Occipital lobe (tissue), 2 donors: ENCODE results near the gene CACNA1A. TPM values are rescaled to one million over a fixed set of nuclear protein-coding genes. Genes with fewer than 3 reads are reported as not detected.

Experiments
- DNase-seq: peaks from one replicate; lab custom pipeline; 2025; lab: John Stamatoyannopoulos, UW
- total RNA-seq: library from RNA; depleted of rRNA; stranded (reverse); fragments of >200 nt; gene quantifications from one replicate; pipeline ENCODE4 v1.2.3, GENCODE V29; 2014

The CACNA1A gene
- total RNA-seq, 1 donor from 2014 or later = 31.4 TPM

- no peak for DNase-seq
These were observed 12.6 kb downstream of the CACNA1A start for GRCh38 chr19:13493516-13494310.

DNA sequence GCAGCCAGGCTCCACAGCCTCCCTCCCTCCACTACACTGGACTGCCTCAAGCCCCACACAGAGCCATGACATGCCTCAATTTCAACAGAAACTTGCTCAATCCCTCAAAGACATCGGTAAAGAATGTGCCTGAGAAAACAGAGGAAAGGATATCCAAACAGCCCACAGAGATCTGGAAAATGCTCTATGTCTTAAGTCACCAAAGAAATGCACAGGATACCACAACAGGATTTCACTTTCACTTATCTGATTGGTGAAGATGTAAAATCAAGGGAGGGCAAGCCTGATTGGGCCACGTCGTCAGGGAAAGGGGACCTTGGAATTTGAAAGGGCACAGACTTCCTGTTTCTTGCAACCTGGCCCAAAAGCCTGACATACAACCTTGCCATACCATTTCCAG is 14.2 kb downstream of the CACNA1A start:
- no peak for DNase-seq

DNA sequence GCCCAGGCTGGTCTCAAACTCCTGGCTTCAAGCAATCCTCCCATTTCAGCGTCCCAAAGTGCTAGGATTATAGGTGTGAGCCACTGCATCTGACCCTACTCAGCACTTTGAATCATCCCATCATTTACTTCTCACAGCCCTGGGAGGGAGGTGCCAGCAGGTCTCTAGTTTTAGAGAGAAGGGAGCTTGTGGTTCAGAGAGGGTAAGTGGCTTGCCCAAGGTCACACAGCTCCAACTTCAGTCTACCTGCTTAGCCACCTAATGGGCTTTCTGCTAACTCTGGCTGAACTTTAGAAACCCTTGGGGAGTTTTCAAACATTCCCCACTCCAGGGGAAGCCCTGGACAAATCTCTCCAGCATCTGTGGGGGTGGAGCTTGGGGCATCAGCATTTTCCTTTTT is 18.3 kb downstream of the CACNA1A start:
- DNase-seq = no peak

GRCh38 chr19:13484166-13484565 is 22.1 kb downstream of the CACNA1A start:
- DNase-seq = no peak

GRCh38 chr19:13483215-13483614 is 23.1 kb downstream of the CACNA1A start:
- DNase-seq = no peak

- no peak for DNase-seq
These were observed 27.7 kb downstream of the CACNA1A start for GRCh38 chr19:13478576-13478975.

DNA sequence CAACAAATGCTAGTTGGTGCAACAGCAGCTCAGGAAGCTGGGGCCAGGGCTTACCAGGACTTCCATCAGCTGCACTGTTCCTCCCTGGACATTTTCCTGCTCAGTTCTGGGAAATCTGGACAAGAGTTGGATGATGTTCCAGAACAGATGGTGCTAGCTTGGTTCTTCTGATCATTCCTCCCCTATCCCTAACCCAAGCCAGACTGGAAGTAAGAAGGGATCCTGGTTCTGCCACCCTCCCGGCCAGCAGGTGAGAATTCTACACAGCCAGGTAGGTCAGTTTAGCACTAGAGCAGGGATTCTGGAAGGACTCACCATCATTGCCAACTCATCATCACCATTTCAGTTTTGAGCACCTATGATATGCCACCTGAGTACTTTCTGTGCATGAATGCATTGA is 30.2 kb downstream of the CACNA1A start:
- DNase-seq = no peak

DNA sequence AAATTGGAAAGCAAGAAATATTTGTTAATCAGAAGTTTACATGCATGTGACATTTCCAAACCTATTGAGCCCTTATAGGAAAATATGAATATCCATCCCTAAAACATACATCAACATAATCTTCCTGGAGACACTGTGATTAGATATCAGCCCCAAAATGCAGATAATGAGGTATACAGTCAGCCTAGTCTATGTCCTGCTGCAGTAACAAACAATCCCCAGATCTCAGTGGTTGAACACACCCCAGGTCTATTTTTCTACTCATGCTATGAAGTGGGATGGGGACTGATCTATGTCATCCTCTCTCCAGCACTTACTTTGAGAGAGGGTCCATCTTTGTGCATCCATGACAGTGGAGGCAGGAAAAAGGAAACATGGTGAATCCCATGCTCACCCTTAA is 31.2 kb downstream of the CACNA1A start:
- DNase-seq = no peak

- no peak for DNase-seq
These were observed 39.6 kb downstream of the CACNA1A start for GRCh38 chr19:13466697-13467096.

GRCh38 chr19:13463296-13463695 is 43.0 kb downstream of the CACNA1A start:
- no peak for DNase-seq

GRCh38 chr19:13461536-13461935 is 44.7 kb downstream of the CACNA1A start:
- peak; percentile 45 for DNase-seq

DNA sequence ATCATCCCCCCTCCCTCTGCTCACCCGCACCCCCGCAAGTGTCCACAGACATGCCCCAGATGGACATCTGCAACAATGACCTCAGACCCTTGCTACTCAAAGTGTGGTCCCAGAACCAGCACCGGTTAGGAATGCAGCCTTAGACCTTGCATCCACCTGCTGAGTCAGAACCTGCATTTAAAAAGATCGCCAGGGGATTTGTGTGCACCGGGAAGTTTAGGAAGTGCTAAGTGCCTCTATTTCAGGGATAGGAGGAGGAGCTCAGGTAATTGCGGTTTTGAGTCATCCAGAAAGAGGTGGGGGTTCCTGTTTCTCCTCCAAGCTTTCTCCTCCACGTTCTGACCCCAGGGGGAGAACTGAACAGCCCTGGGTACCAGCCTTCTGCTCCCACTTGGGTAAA is 46.2 kb downstream of the CACNA1A start:
- DNase-seq = no peak

DNA sequence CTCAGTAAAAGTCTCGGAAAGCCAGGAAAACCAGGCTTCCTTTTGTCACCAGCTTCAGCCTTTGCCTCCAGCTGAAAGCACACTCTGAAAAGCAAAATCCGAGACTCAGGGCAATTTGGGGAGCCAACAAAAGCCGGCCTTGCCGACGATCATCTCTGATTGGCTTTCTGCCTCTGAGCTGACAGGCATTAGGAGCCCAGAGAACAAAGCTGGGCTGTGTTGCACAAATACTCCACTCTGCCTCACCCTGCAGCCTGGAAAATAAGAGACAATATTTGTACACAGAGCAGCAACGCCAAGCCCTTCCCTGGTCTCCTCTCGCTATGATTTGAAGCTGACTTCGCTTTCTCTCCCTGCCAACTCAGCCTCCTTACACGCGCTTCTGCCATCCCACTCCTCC is 46.9 kb downstream of the CACNA1A start:
- peak; percentile 59 for DNase-seq

DNA sequence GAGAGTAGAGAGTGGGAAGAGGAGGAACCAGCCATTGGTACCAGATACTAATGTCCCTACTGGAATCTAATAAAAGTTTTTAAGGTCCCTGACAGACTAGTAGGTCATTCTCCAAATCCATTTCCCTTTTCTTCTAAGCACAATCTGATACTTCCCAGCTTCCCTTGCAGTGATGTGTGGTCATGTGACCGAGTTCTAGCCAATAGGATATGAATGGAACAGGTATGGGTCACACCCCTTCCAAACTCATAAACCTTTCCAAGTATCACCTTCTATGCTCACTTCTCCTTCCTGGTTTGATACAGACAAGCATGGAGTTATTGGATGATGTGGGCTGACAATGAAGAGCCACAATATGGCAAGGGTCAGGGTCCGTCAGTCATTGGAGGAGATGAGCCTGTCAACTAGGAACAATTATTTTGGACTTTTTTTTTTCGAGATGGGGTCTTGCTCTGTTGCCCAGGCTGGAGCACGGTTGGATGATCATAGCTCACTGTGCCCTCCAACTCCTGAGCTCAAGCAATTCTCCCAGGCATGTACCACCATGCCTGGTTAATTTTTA is 54.8 kb downstream of the CACNA1A start:
- no peak for DNase-seq

DNA sequence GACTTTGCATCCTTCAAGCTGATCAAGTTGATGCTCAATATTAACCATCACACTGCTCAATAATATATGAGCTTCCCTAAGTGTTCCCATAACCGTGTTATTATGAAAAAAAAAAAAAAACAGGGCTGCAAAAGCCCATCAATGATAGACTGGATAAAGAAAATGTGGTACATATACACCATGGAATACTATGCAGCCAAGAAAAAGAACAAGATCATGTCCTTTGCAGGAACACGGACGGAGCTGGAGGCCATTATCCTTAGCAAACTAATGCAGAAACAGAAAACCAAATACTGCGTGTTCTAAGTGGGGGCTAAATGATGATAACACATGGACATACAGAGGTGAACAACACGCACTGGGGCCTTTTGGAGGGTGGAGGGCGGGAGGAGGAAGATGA is 58.3 kb downstream of the CACNA1A start:
- no peak for DNase-seq

GRCh38 chr19:13441810-13442512 is 64.3 kb downstream of the CACNA1A start:
- DNase-seq = no peak

DNA sequence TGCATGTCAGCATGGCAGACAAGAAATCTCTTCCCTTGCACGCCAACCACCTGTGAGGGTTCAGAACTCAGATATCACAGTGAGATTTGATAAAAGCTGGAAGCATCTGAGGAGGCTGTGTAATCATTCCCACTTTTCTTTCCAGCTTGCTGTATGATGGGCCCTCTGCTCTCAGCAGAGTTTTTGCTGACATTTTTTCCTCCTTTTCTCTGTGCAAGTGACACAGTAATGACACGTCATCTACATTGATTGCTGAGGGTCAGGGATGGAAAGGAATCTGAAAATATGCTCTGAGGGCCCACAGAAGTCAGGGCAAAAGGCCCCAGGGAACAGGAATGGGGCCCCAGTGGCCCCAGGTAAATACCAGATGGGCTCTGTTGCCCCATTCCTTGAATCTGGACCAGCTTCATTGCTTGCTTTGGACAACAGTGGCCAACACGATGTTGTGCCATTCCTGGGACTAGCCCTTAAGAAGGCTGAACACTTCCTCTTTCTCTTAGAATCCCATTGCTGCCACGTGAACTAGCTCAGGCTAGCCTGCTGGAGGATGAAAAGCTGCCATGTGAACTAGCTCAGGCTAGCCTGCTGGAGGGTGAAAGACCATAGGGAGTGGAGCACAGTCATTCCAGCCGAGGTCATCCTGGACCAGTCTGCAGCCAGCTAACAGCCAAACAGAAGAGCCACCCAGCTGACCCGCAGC is 68.2 kb downstream of the CACNA1A start:
- no peak for DNase-seq

- DNase-seq = no peak
These were observed 69.9 kb downstream of the CACNA1A start for GRCh38 chr19:13436352-13436751.

DNA sequence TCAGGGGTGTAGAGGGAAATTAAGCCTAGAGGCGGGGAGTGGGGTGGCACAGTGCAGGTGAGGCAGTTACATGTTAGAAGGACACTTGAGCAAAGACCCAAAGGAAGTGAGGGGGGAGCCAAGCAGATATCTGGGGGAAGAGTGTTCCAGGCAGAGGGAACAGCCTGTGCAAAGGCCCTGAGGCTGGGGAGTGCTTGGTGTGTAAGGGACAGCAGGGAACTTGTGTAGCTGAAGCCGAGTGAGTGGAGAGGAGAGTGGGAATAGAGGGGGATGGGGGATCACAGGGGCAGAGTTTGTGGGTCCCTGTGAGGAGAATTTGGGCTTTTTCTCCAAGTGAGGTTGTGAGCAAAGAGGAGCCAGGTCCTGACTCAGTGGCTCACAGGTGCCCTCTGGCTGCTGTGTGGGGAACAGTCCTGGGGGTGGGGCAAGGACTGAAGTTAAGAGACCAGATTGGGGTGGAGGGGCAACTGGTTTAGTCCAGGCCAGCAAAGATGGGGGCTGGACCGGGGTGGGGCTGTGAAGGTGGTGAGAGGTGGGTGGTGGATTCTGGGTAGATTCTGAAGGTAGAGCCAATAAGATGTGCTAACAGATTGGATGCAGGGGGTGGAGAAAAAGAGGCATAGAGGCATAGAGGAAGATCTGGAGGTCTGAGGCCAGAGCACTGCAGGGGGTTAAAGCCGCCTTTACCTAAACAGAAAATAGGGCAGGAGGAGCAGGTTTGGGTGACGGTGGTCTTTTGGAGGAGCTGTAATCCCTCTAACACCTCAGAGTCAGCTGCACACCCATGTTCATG is 75.3 kb downstream of the CACNA1A start:
- DNase-seq = no peak

- no peak for DNase-seq
These were observed 76.7 kb downstream of the CACNA1A start for GRCh38 chr19:13429563-13429962.

- no peak for DNase-seq
These were observed 77.9 kb downstream of the CACNA1A start for GRCh38 chr19:13428352-13428751.
